ENCODE measurements around the gene FHIT.

The FHIT gene

GRCh38 chr3:60343831-60344230, 907.4 kb downstream of the FHIT start:
- Histone ChIP-seq H3K27me3 (no peaks in the 10 kb centered on the region), H3K9me3 (no peaks in the 10 kb centered on the region)
- TF ChIP-seq CTCF (IDR thresholded peaks at IDR 0.05; ENCODE audit: low read depth, low read length) = no peak

GRCh38 chr3:60339304-60339703, 911.9 kb downstream of the FHIT start:
- no peak for TF ChIP-seq CTCF (IDR thresholded peaks at IDR 0.05; ENCODE audit: low read depth, low read length)
- H3K4me1 ChIP-seq = no peaks in the 10 kb centered on the region

More at GRCh38 chr3:60343831-60344230, 907.4 kb downstream of the FHIT start:
- no peaks in the 10 kb centered on the region for H3K4me1 ChIP-seq
- H3K4me3 ChIP-seq (ENCODE audit: low read depth, low read length) = no peak overlapping the region
- H3K36me3 ChIP-seq = no peaks in the 10 kb centered on the region
- no peak for DNase-seq

GRCh38 chr3:60337421-60337820, 913.8 kb downstream of the FHIT start:
- H3K9me3 ChIP-seq = no peaks in the 10 kb centered on the region
- no peak for TF ChIP-seq CTCF (IDR thresholded peaks at IDR 0.05; ENCODE audit: low read depth, low read length)
- H3K36me3 ChIP-seq = no peaks in the 10 kb centered on the region
- no peak overlapping the region for H3K4me3 ChIP-seq (ENCODE audit: low read depth, low read length)
- no peaks in the 10 kb centered on the region for H3K4me1 ChIP-seq
- no peak for DNase-seq
- no peaks in the 10 kb centered on the region for H3K27me3 ChIP-seq

More at GRCh38 chr3:60339304-60339703, 911.9 kb downstream of the FHIT start:
- no peaks in the 10 kb centered on the region for H3K9me3 ChIP-seq
- H3K4me3 ChIP-seq (ENCODE audit: low read depth, low read length) = no peak overlapping the region
- H3K36me3 ChIP-seq = no peaks in the 10 kb centered on the region
- H3K27me3 ChIP-seq = no peaks in the 10 kb centered on the region
- no peak for DNase-seq

GRCh38 chr3:60336061-60336460, 915.2 kb downstream of the FHIT start:
- DNase-seq = no peak
- H3K36me3 ChIP-seq = no peaks in the 10 kb centered on the region
- H3K4me1 ChIP-seq = no peaks in the 10 kb centered on the region
- H3K27me3 ChIP-seq = no peaks in the 10 kb centered on the region
- H3K4me3 ChIP-seq (ENCODE audit: low read depth, low read length) = no peak overlapping the region
- no peaks in the 10 kb centered on the region for H3K9me3 ChIP-seq
- no peak for TF ChIP-seq CTCF (IDR thresholded peaks at IDR 0.05; ENCODE audit: low read depth, low read length)

- H3K4me1 ChIP-seq = no peaks in the 10 kb centered on the region
Observed at GRCh38 chr3:60333710-60334109, 917.5 kb downstream of the FHIT start.

GRCh38 chr3:60330107-60330506, 921.1 kb downstream of the FHIT start:
- Histone ChIP-seq H3K27me3 (no peaks in the 10 kb centered on the region), H3K9me3 (no peaks in the 10 kb centered on the region), H3K4me1 (no peaks in the 10 kb centered on the region), H3K36me3 (no peaks in the 10 kb centered on the region), H3K4me3 (ENCODE audit: low read depth, low read length) (no peak overlapping the region)
- no peak for TF ChIP-seq CTCF (IDR thresholded peaks at IDR 0.05; ENCODE audit: low read depth, low read length)
- DNase-seq = no peak

More at GRCh38 chr3:60333710-60334109, 917.5 kb downstream of the FHIT start:
- no peak overlapping the region for H3K4me3 ChIP-seq (ENCODE audit: low read depth, low read length)
- no peak for TF ChIP-seq CTCF (IDR thresholded peaks at IDR 0.05; ENCODE audit: low read depth, low read length)
- no peak for DNase-seq
- H3K27me3 ChIP-seq = no peaks in the 10 kb centered on the region
- H3K36me3 ChIP-seq = no peaks in the 10 kb centered on the region
- H3K9me3 ChIP-seq = no peaks in the 10 kb centered on the region
